K562 (cell line): ENCODE data around the gene CAPRIN2. TPM values are rescaled to one million over a fixed set of nuclear protein-coding genes. Genes with fewer than 3 reads are reported as not detected.

ENCODE experiments used
- FOSL1 ChIP-seq: fragments of 200-800 bp; sonication (Bioruptor generic); conservative IDR thresholded peaks from 2 replicates; pipeline ENCODE4 v1.6.1; 2016; ENCODE audit warnings: missing genetic modification characterization, missing compliant biosample characterization
- HNRNPH1 ChIP-seq: fragments of 200-400 bp; formaldehyde crosslinking; optimal IDR thresholded peaks from 2 replicates; pipeline ENCODE3; 2017; ENCODE audit warnings: low read depth, mild to moderate bottlenecking, low read length, moderate library complexity
- XRCC3 ChIP-seq: fragments of 450-650 bp; IDR thresholded peaks from 2 replicates; pipeline ENCODE4 v1.6.1; 2017; ENCODE audit warnings: mild to moderate bottlenecking, moderate library complexity
- polyA plus RNA-seq, 8 experiments: library from polyadenylated mRNA; depleted of rRNA in 4 of 8; stranded (reverse) in 5 of 8; unstranded in 3 of 8; fragments of >200 nt; fragmentation: Nextera tagmentation in 2 of 8; fragmentation: Illumina TruSeq in 1 of 8; extraction: Ambion mirVana in 2 of 8; extraction: Trizol in 1 of 8; gene quantifications; 2 replicates each; pipeline versions ENCODE4 v1.2.1 to v1.2.3, GENCODE V29; 2011 to 2014; ENCODE audit warnings: inconsistent platforms in 1 of 8, missing spikeins in 1 of 8
- total RNA-seq, 7 experiments: library from RNA; depleted of rRNA in 6 of 7; stranded (reverse); fragments of >200 nt in 6 of 7; fragmentation: Illumina TruSeq in 2 of 7; extraction: Trizol in 2 of 7; gene quantifications; 2 replicates each; pipeline versions ENCODE4 v1.2.1 to v1.2.3, GENCODE V29; 2011 to 2021; ENCODE audit warnings: low replicate concordance in 1 of 7
- TF ChIP-seq, protein P1 (sequence below), 2 experiments: fragments of 450-650 bp in 1 of 2; sonication (generic) in 1 of 2; formaldehyde crosslinking in 1 of 2; IDR thresholded peaks; 2 replicates each; pipeline versions ENCODE4 v1.7.1 to v1.9.0; 2016 to 2022; ENCODE audit warnings: inconsistent platforms in 1 of 2, mild to moderate bottlenecking in 1 of 2, missing genetic modification reagents in 1 of 2
- TF ChIP-seq, protein P2 (sequence below), 2 experiments: fragments of 450-650 bp in 1 of 2; sonication (generic) in 1 of 2; formaldehyde crosslinking in 1 of 2; IDR thresholded peaks in 1 of 2; conservative IDR thresholded peaks in 1 of 2; 2 replicates each; pipeline versions ENCODE4 v1.6.1 to v1.8.1; 2016 to 2023; ENCODE audit warnings: mild to moderate bottlenecking in 2 of 2, moderate library complexity in 2 of 2, inconsistent platforms in 1 of 2, missing genetic modification reagents in 1 of 2
- TF ChIP-seq, protein P3 (sequence below): fragments of 250-450 bp; sonication (Bioruptor Pico); IDR thresholded peaks from 2 replicates; pipeline ENCODE4 v1.4.0; 2020; ENCODE audit warnings: mild to moderate bottlenecking, moderate library complexity, borderline replicate concordance

CAPRIN2 gene
- total and polyA plus RNA-seq, 9 of the 15 experiments (the other 6 are each of a cell fraction or from before 2014, with no cell fraction given) = 2.3 to 14.5 (median 8.9) TPM

DNA sequence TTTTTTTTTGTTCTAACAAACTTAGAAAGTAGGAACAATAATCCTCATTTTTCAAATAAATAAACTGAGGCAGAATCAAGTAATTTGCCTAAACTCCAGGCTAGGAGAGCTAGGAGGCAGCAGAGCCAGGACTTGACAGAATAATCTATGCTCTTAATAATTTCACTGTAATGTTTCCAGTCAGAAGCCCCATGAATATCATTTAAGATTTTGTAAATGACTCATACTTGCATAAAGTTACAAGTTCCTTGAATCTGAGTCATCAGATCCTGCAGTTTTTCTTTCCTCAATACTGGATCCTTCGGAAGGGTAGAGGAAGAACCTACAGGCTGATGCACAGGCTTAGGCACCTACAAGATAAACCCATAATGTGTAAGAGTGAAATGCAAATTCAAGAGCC, 29.0 kb downstream of the CAPRIN2 start (continued):
- TF ChIP-seq, protein P1, sequence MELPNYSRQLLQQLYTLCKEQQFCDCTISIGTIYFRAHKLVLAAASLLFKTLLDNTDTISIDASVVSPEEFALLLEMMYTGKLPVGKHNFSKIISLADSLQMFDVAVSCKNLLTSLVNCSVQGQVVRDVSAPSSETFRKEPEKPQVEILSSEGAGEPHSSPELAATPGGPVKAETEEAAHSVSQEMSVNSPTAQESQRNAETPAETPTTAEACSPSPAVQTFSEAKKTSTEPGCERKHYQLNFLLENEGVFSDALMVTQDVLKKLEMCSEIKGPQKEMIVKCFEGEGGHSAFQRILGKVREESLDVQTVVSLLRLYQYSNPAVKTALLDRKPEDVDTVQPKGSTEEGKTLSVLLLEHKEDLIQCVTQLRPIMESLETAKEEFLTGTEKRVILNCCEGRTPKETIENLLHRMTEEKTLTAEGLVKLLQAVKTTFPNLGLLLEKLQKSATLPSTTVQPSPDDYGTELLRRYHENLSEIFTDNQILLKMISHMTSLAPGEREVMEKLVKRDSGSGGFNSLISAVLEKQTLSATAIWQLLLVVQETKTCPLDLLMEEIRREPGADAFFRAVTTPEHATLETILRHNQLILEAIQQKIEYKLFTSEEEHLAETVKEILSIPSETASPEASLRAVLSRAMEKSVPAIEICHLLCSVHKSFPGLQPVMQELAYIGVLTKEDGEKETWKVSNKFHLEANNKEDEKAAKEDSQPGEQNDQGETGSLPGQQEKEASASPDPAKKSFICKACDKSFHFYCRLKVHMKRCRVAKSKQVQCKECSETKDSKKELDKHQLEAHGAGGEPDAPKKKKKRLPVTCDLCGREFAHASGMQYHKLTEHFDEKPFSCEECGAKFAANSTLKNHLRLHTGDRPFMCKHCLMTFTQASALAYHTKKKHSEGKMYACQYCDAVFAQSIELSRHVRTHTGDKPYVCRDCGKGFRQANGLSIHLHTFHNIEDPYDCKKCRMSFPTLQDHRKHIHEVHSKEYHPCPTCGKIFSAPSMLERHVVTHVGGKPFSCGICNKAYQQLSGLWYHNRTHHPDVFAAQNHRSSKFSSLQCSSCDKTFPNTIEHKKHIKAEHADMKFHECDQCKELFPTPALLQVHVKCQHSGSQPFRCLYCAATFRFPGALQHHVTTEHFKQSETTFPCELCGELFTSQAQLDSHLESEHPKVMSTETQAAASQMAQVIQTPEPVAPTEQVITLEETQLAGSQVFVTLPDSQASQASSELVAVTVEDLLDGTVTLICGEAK (IDR thresholded peaks at IDR 0.05) = peak; percentile 78
- TF ChIP-seq, protein P1 (CRISPR knock-in tag; IDR thresholded peaks at IDR 0.05) = no peak
- TF ChIP-seq, protein P2, sequence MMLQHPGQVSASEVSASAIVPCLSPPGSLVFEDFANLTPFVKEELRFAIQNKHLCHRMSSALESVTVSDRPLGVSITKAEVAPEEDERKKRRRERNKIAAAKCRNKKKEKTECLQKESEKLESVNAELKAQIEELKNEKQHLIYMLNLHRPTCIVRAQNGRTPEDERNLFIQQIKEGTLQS (IDR thresholded peaks at IDR 0.05) = peak; percentile 84
- TF ChIP-seq, protein P2 (CRISPR knock-in tag; conservative IDR thresholded peaks at IDR 0.05) = no peak
- TF ChIP-seq HNRNPH1 (no peak), FOSL1 (peak; percentile 86), XRCC3 (no peak)
- TF ChIP-seq, protein P3, sequence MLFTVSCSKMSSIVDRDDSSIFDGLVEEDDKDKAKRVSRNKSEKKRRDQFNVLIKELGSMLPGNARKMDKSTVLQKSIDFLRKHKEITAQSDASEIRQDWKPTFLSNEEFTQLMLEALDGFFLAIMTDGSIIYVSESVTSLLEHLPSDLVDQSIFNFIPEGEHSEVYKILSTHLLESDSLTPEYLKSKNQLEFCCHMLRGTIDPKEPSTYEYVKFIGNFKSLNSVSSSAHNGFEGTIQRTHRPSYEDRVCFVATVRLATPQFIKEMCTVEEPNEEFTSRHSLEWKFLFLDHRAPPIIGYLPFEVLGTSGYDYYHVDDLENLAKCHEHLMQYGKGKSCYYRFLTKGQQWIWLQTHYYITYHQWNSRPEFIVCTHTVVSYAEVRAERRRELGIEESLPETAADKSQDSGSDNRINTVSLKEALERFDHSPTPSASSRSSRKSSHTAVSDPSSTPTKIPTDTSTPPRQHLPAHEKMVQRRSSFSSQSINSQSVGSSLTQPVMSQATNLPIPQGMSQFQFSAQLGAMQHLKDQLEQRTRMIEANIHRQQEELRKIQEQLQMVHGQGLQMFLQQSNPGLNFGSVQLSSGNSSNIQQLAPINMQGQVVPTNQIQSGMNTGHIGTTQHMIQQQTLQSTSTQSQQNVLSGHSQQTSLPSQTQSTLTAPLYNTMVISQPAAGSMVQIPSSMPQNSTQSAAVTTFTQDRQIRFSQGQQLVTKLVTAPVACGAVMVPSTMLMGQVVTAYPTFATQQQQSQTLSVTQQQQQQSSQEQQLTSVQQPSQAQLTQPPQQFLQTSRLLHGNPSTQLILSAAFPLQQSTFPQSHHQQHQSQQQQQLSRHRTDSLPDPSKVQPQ (CRISPR knock-in tag) = no peak
